D341Med (cell line): Measurements from ENCODE around the gene GALNTL6.

ENCODE experiments used
- DNase-seq: peaks from one replicate; pipeline ENCODE4 v3.0.0; 2012; ENCODE audit warnings: low spot score

Gene GALNTL6

GRCh38 chr4:172813359-172813923 lies 1000.2 kb downstream of the GALNTL6 start:
- no peak for DNase-seq

- DNase-seq: no peak
Observed at GRCh38 chr4:172815499-172816164, 1002.4 kb downstream of the GALNTL6 start.

DNA sequence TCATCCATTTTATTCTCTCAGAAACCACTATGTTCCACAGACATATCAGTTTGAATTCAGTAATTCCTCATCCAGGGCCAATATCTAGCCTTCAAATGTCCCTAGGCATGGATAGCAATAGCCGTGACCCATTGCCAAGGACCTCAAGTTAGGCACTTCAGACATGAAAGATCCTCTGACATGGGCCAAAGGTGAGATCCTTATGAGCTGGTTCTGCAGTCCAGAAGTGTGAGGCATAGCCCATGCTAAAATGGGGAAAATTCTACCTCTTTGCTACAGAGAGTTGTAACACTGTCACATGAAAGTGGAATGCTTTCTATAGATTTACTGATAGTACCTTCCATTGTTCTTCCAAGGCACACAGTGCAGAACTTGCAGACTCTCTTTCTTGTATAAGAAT lies 1005.7 kb downstream of the GALNTL6 start:
- no peak for DNase-seq

- no peak for DNase-seq
Observed at GRCh38 chr4:172819353-172819752, 1006.1 kb downstream of the GALNTL6 start.

- no peak for DNase-seq
Observed at GRCh38 chr4:172822331-172822730, 1009.1 kb downstream of the GALNTL6 start.

- no peak for DNase-seq
Observed at GRCh38 chr4:172826346-172826745, 1013.1 kb downstream of the GALNTL6 start.

DNA sequence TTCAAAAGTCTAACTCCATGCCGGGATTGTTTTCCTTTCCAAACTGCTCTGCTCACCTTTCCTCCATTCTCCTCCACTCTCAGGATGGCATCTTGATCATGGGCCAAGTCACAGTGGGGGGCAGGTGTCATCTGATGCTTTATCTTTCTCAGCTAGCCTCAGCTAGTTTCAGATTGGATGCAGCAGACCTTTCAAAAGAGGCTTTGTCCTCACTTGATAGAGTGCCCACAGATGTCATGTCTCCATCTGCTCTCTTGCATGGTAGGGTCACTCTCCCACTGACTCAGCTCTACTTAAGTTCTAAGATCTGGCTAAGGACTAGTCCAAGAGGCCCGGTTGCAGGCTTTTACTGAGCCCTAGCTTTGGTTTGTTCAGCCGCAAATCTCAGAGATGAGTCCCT lies 1013.7 kb downstream of the GALNTL6 start:
- no peak for DNase-seq

DNA sequence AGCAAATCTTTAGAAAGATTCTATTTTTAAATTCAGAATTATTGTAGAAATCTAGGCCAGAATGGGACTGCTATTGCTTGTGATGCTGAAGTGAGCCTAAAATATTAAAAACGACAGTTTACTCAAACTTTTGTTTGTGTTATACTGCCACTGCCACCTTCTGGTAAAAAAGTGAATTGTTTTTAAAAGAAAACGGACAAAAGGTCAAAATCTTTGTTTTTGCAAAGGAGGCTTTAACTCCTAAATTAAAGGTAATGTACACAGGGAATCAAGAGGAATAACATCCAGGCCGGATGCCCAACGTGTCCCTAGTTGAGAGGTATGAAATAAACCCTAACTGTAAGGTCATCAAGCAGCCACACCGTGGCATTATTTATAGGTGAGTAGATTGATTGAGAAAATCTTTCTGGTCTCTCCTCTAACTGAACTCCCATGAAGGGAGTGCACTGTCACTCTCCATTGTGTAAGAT lies 1017.1 kb downstream of the GALNTL6 start:
- no peak for DNase-seq

DNA sequence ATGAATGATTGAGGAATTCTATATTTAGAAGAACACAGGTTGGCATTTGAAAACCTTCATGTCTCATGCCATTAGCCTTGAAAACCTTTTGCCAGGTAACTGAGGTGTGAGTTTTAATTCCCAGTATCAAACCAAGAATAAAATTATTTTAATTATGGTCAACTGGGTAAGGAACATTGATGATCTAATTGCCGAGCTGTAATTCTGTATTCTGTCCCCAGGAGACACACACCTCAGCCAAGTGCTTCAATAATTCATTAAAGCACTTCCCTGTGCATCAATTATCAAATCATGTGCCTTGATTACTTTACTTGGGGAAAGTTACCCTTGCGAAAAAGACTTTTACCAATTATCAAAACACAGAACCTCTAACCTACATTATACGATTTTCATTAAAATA lies 1023.5 kb downstream of the GALNTL6 start:
- no peak for DNase-seq

DNA sequence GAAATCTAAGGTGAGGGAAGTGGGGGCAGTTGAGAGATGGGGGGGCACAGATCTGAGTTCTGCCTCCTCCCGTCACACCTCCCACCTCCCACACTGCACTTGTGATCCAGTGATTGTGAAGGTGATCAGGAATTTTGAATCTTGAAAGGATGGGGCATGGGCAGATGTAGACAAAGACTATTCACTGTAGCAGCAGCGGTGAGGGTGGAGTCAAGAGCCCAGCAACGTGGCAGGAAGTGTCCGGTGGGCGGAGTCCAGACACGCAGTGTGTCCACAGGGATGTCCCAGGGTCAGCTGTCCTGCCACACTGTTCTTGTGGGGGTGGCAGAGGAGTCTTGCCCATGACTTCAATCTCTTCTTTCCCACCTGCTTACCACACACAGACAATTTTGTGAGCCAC lies 1024.9 kb downstream of the GALNTL6 start:
- DNase-seq: no peak

DNA sequence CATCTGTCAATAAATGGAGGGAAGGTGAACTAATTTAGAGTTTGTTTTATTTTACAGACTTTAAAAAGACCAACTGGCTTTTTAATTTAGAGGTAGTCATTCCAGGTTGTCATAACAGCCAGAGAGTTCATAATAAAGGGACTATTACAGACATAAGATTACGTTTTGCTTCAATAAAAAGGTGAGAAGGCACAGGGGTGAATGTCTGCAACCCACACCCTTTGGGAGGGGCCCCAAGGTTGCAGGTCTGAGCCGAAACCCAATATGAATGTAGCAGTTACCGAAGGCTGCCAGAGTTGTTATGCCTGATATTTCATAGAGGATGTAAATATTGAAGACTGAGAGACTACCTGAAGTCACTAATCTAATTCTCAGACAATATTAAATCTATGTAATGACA lies 1025.7 kb downstream of the GALNTL6 start:
- no peak for DNase-seq

DNA sequence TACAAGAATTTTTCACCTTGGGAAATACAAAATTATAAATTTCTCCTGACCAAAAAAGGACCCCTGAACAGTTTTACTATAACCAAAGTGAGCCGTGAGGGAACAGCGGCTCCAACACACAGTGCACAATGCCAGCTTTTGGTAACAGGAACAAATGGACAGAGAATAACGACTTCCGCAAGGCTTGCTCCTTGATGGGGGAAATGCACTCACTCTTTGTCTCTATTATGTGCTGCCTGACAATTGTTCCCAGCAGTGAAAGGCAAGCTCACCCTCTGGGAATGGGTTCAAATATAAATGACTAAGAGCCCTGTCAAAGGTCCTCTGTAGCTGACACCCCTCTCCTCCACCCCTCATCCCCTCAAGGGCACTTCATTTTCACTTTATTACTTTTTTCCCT lies 1029.6 kb downstream of the GALNTL6 start:
- no peak for DNase-seq

DNA sequence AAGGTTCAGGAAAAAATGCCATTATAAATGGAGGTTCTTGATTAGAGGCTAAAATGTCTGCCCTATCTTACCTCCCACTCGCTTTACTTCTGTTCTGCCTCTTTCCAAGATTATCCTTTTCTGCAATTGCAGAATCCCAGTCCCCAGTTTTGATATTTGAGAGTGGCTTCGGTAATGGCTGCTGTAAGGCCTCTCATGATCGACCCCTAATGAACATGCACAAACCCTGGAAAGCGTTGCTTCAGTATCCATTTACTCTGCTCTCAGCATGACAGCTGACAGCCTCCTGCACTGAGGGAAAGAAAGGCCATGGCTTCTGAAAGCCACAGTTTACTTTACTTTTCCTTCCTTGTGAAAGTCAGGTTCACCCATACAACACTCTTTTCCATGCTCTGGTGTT lies 1030.0 kb downstream of the GALNTL6 start:
- DNase-seq: no peak

- DNase-seq: no peak
Observed at GRCh38 chr4:172844556-172844955, 1031.4 kb downstream of the GALNTL6 start.

DNA sequence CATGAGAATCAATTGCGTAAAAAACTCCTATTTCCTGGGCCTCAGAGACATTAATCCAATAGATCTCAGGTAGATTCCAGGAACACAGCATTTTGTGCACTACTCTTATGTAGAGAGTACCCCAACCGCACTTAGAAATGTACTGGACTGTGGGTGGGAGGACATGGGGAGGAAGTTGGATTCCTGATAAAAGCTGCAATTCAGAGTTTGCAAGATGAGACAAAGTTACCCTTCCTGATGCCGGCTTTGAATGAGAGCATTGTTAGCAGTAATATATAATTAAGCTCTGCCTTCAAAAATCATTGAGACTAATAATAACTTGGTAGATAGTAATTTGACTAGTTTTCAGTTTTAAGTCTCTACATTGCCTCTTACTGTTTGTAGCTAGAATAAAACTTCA lies 1032.1 kb downstream of the GALNTL6 start:
- no peak for DNase-seq

DNA sequence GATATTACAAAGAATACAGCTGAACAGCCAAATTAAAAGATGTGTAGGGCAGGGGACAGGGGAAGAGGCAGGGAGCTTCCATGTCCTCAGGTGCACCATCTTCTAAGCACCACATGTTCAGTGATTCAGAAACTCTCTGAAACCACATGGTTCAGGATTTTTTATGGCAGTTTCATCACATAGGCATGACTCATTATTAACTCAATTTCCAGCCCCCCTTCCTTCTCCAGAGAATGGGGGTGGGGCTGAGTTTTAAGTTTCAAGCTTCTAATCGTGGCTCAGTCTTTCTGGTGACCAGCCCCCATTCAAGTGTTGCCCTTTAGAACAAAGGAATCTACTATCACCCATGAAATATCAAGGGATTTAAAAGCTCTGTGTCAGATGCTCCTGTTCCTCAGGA lies 1037.6 kb downstream of the GALNTL6 start:
- DNase-seq: no peak

GRCh38 chr4:172851534-172851933 lies 1038.3 kb downstream of the GALNTL6 start:
- DNase-seq: no peak

- no peak for DNase-seq
Observed at GRCh38 chr4:172857026-172857425, 1043.8 kb downstream of the GALNTL6 start.

GRCh38 chr4:172858731-172859230 lies 1045.6 kb downstream of the GALNTL6 start:
- no peak for DNase-seq

DNA sequence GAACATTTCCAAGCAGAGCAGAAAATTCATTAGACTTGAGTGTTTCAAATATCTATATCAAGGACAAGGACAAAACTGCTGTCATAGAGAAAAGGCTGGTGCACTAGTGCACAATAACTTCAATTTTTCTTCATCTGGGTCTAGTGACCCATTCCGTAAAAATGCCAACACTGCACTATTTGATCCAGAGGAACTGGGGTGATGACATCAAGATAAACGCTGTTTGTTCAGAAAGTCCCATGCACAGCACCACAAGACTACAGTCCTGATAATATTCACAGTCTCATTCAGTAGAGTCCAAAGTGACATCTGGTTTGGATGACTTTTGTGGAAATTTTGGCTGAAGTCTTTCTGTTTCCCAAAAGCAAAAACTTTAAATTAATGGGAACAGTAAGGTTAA lies 1051.9 kb downstream of the GALNTL6 start:
- no peak for DNase-seq

GRCh38 chr4:172865531-172866127 lies 1052.4 kb downstream of the GALNTL6 start:
- DNase-seq: no peak

DNA sequence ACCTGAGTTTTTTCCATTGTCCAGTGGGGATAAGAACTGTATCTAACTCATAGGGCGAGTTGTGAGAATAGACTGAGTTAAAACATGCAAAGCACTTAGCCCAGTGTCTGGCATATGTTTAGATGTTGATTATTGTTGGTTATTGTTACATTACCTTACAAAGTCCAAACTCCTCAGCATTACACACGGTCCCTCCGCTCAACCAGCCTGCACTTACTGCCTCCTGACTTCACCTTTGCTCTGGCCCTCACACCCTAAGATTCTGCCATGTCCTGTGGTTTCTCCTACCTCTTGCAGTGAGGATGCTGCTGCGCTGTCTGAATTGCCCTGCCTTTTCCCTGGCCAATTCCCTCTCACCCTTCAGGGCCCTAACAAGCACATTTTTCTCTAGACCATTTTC lies 1053.2 kb downstream of the GALNTL6 start:
- no peak for DNase-seq

- DNase-seq: no peak
Observed at GRCh38 chr4:172867835-172868234, 1054.6 kb downstream of the GALNTL6 start.

- no peak for DNase-seq
Observed at GRCh38 chr4:172868271-172868670, 1055.1 kb downstream of the GALNTL6 start.
